Stimulated activated CD8-positive, alpha-beta memory T cell treated with anti-CD3 and anti-CD28 coated beads, Interleukin-15, amount 100 ng/mL, for 24 hours (primary cell): ENCODE results near the gene HES6.
"Not testable (repeated sequence)": the region's sequence is repeated elsewhere in the genome, so short reads cannot be mapped to it uniquely, and the experiment has no call there.

Source experiments
- DNase-seq: peaks from one replicate; pipeline ENCODE4 v3.0.0-alpha.2; 2020; ENCODE audit warnings: low read depth

Gene HES6

DNA sequence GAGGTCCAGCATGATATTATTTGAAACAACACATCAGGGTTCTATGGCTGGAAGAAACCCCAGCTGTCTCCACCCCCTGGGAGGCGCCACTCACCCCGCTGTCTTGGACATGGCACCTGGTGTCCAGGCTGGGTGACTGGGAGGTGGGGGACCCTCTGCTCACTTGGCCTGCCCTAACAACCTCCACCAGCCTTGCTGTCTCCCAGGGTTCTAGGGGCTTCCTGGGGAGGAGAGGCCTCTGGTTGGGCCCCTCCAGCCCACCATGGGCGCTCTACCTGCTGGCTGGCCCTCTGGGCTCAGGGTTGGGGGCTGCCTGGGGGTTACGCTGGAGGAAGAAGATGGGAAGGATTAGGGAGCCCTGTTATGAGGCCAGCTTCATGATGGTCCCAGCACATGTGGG lies 32.3 kb upstream of the HES6 start:
- DNase-seq, result no peak

GRCh38 chr2:238271686-238272085 lies 31.8 kb upstream of the HES6 start:
- not testable (repeated sequence) for DNase-seq

- no peak for DNase-seq
Observed at GRCh38 chr2:238271061-238271554, 31.3 kb upstream of the HES6 start.

DNA sequence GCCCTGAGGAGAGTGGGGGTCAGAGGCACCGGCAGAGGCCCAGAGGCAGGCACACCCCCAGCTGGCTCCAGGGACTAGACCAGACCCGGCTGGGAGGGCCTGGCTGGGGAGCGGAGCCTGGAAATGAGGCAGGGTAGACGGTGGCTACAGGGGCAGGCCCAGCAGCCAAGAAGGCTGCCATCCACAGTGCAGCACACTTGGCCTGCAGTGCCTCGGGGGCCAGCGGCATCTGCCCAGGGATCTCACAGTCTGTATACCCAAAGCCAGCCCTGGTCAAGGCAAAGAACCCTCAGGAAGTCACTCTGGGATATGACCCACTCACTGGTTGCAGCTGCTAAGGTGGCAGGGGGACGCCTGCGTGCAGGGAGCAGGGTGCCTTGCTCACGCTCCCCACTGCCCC lies 30.8 kb upstream of the HES6 start:
- DNase-seq, result no peak

DNA sequence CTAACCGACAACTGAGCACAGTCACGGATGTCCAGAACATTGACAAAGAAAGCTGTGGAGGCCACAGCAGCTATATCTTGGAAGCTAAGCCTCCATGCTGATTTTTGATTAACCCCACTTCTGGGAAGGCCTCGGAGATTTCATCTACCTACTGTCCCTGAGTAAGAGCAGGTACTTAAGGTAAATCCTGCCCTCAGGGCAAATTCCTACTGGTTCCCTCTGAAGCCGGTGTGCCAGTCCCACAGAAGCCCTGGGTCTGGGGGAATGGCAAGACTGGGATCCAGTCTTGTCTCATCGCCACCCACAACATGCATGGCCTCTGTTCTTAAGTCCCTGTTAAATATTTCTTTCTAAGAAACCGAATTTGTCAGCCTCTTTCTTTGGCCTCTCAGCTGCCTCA lies 29.9 kb upstream of the HES6 start:
- DNase-seq, result no peak

GRCh38 chr2:238267884-238268680 lies 28.2 kb upstream of the HES6 start:
- DNase-seq, result no peak

DNA sequence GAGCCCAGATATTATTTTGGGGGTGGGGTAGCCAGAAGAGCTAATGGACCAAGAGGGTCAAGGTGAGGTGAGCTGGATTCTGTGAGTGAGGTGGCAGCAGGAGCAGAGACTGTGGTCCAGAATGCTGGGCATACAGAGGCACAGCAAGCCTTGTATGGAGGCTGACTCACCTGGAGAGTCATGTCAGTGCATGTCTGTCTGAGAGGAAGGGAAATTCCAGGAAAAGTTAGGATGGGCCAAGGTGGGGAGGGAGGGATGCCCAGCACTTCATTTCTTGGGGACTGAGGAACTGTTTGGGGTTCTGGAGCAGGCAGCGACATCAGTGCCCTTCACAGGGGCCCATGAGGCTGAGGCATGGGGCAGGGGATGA lies 27.5 kb upstream of the HES6 start:
- DNase-seq, result no peak

DNA sequence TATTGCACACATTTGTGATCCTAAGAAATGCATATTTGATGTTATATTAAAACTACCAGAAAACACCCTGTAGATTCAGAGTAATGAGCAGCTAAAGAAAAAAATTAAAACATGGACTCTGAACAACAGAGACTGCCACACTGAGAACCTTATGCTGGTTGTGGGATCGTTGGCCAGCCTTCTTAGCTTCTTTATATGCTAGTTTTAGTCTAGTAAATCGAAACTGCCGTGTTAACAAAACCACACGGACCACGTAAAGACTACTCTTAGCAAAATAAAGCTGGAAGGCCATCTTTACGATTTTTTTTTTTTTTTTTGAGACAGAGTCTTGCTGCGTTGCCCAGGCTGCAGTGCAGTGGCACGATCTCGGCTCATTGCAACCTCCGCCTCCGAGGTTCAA lies 25.8 kb upstream of the HES6 start:
- DNase-seq, result no peak

GRCh38 chr2:238264072-238264460 lies 24.2 kb upstream of the HES6 start:
- DNase-seq, result no peak

DNA sequence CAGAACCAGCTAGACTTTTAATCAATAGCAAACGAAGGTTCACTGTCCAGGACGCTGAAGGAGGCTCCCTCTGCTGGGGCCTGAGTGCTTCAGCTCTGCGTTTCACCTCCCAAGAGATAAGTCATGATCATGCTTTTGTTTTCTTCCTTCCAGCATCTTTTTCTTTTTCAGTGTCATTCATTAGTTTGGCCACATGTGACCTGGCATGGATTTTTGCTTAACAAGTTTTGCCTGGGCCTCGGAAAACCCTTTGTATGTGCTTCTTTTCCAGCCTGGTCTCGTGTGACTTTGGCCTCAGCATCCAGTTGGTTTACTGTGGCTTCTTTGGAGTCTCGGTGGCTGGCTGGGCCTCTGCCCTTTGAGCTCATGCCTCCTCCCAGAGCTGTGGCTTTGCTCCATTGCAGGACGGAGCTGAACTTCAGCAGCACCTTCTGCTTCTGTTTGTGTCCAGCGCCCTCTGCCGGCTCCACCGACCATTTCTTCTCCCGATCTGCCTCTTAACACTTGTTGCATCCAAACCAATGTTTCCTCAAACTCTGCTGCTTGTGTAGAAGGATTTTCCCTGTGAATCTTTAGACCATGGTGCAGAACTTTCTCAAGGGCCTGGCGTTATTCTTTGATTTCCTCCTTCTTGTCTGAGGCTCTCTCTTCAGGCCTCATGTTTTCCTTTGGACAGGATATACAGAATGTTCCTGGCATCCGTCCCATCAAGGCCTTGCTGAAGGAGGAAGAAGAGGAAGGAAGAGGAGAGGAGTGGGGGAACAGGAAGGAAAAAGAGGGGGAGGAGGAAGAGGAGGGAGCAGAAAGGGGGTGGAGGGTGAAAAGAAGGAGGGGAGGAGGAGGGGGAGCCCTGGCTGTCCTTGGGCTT lies 23.6 kb upstream of the HES6 start:
- peak; percentile 40 for DNase-seq

DNA sequence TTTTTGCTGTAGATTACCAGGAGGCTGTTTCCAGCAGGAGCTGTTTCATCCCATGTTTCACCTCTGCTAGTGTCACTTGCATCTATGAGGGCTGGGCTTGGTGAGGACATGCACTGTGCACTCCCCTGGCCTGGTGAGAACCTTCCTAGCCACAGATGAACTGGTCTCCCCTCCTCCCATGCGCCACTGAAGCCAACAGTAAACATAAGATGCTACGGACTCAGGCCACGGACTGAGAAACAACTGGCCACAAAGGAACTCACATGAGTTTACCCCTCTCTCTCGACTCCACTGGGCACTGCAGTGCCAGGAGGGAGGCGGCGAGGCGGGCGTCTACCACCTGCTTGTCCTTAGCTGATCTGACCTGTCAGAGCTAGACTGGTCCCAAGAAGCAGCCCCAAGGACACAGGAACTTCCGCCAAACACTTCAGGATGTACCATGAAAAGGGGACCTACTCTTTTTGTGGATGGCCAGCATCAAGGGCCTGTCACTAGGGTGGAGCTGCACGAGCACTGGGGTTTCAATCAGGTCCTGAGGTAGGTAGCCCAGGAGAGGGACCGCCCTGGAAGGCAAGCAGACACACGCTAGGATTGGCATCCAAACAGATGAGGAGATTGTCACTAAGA lies 22.8 kb upstream of the HES6 start:
- no peak for DNase-seq

- no peak for DNase-seq
Observed at GRCh38 chr2:238261718-238262375, 22.0 kb upstream of the HES6 start.

- no peak for DNase-seq
Observed at GRCh38 chr2:238260883-238261282, 21.0 kb upstream of the HES6 start.

DNA sequence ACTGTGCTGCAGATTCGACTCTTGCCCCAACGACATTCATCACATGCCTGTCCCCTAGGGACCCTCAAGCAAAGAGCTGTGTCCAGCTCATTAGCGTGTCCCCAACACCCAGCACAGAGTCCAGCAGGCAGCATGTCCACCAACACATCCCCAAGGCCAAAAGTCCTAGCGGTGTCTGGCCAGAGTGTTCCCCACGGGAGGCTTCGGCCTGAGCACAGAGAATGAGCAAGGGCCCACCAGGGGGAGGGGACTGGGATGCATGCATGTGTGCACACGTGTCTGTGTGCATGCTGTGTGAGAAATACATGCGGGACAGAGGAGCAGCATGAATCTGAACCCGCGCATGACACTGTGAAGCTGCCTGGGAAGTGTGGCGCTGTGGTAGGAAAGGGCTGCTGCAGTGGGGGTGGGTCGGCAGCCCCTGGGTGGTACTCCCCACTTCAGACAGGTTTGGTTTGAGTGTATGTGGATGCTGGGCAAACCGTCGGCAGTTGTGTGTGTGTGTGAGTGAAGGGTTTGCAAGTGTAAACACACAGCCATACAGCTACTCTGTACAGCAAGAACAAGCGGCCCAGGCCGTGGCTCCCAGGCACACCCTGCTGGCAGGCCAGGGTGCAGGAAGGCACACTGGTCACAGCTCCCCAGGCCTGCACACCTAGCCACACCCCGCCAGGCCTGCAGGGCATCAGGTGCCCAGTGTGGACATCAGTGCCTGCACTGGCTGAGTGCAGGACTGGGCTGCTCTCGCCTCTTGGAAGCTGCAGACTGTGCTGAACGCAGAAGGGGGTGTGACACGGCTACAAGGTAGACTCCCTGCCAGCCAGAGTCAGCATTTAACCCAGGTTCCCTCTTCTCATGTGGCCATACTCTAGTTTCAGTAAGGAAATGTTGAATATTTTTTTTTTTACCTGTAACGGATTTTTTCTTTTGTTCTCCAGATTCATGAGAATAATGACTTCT lies 19.5 kb upstream of the HES6 start:
- DNase-seq, result no peak

- no peak for DNase-seq
Observed at GRCh38 chr2:238257786-238258700, 18.2 kb upstream of the HES6 start.

GRCh38 chr2:238256594-238257104 lies 16.8 kb upstream of the HES6 start:
- peak; percentile 21 for DNase-seq

DNA sequence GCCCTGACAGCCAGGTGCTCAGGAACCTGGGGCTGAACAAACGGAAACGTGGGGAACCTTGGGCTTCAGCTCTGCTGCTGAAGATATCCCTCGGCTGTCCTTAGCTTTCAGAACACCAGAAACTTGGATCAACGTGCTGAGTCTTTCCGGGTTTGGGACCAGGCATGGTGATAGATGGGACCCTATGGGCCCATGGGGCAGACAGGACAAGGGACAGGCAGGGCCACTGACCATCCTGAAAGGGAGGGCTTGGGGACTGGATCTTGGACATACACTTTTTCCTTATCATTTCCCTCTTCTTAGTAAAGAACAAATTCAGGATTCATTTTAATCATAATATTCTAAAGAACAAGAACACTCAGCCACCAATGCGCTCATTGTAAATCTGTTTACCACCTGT lies 16.3 kb upstream of the HES6 start:
- no peak for DNase-seq

- no peak for DNase-seq
Observed at GRCh38 chr2:238255636-238256035, 15.8 kb upstream of the HES6 start.

DNA sequence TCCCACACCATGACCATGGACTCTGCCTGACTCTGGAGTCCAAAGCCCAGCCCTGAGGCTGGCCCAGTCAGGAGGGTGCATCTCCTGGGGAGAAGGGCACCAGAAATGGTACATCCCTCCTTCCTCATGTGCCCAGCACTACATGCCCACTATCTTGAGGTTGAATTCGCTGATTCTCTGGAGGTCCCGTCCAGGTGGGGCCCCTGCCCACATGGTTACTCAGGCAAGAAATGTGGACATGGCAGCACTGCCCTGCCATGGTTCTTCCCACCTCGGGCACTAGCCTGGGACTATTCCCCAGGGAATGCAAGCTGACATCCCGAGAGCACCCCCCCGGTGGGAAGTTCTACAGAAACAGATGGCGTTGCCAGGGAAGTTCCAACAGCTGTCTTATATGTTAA lies 15.3 kb upstream of the HES6 start:
- no peak for DNase-seq
